UCSD-AML1 (cell line): Measurements from ENCODE around the gene STK11IP.
"Not testable (repeated sequence)": the region's sequence is repeated elsewhere in the genome, so short reads cannot be mapped to it uniquely, and the experiment has no call there.

ENCODE experiments used
- DNase-seq: peaks from one replicate; lab custom pipeline; 2025; ENCODE audit not compliant: unreplicated experiment; lab: John Stamatoyannopoulos, UW

Gene STK11IP

DNA sequence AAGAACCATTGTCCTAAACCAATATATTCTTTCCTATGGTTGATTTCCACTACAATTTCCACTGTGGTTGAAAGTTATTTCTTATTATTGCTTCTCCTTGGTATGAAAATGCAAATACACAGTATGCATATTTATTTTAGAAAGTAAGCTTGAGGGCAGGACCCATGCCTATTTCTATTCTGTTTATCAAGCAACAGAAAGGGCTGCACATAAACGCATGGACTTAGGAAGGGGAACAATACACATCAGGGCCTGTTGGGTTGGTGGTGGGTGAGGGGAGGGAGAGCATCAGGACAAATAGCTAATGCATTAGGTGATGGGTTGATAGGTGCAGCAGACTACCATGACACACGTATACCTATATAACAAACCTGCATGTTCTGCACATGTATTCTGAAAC is 50.5 kb downstream of the STK11IP start:
- no peak for DNase-seq

DNA sequence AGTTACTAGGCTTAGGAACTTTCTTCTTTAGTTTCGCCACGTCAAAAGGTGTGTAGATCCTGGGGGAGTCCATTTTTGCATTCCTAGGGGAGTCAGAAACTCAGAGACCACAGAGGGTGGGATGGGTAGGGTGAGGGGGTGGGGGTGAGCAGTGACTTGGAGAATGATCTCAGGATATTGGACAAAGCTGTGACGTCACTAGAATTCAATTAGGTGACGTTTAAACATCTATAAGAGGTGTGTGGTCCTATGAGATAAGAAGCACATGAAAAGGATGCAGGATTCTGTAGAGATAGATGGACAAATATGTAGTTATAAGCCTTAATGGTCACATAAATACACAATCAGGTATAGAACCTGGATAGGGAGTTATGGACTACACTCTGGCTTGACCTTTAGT is 51.3 kb downstream of the STK11IP start:
- DNase-seq, result no peak

DNA sequence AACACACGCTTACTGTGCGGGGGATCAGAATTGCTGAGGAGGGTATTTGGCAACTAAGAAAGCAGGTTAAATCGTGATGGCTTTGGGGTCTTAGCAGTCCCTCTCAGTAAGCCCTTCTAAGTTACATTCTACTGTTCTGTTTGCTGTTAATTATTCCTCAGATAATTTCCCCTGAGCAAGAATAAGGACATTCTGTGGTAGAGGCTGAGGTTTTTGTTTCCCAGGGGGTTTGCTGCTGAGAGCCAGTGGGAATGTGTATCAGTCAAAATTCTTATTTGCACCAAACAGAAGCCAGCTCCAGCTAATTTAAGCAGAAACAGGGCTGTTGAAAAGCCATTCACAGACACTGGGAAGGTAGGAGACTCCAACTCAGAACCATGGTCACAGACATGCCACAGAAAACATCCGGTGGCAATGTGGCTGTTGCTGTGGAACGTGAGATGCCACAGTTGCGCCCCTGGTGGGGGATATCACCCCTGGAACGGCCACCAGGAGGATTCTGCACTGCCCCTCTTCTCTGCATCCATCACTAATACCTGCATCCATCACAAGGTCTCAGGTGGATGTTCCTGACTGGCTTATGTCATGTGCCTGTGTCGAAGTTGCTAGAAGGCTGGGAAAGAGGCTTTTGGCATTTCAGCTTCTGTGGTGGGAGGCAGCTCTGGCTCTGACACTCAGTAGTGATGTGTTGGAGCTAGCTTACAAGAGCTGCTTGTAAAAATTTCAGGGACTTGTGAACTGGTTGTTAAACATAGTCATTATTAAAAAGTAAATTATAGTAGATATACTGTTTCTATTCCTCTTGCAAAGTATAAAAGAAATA is 53.0 kb downstream of the STK11IP start:
- DNase-seq, result no peak

DNA sequence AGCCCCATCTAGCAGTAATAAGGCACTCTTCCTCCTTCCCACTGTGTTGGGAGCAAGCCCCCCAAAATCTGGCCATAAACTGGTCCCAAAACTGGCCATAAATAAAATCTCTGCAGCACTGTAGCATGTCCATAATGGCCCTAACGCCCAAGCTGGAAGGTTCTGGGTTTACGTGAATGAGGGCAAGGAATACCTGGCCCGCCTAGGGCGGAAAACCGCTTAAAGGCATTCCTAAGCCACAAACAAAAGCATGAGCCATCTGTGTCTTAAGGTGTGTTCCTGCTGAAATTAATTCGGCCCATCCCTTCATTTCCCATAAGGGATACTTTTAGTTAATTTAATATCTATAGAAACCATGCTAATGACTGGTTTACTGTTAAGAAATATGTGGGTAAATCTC is 54.0 kb downstream of the STK11IP start:
- DNase-seq, result not testable (repeated sequence)

DNA sequence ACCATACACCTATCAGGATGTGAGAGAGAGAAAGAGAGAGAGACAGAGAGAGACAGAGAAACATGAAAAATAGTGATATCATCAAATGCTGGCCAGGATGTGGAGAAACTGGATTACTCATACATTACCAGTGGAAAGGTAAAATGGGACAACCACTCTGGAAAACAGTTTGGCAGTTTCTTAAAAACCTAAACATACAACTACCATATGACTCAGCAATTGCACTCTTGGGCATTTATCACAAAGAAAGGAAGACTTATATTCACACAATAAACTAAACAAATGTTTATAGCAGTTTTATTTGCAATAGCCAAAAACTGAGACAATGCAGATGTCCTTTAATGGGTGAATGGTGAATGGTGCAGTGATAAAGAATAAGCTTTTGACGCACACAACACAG is 58.9 kb downstream of the STK11IP start:
- DNase-seq, result no peak

DNA sequence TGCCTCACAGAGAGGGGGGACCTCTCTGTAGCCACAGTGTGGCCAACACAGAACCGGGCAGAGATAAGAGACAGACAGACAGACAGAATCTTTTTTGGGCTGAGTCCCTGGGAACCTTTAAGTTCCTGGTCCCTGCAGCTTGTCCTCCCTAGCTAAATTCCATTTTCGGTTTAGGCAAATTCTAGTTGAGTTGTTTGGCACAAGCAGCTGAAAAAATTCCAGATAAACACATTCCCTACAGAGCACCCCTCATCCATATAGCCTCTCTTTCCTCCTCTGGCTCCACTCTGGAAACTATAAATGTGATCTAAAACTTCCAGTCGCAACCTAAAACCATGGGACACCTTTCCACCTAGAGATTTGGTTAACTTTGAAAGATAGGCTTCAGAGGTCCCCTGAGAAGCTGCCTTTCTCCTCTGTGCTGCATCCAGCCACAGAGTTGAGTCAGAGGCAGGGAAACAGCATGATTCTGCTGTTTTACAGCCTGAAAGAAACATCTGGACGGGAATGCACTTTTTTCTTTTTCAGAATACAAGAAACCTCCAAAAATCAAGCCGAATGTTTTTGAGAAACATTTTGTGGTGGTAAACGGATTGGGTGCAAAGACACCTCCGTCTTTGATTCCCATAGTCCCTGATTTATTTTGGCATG is 60.7 kb downstream of the STK11IP start:
- no peak for DNase-seq

DNA sequence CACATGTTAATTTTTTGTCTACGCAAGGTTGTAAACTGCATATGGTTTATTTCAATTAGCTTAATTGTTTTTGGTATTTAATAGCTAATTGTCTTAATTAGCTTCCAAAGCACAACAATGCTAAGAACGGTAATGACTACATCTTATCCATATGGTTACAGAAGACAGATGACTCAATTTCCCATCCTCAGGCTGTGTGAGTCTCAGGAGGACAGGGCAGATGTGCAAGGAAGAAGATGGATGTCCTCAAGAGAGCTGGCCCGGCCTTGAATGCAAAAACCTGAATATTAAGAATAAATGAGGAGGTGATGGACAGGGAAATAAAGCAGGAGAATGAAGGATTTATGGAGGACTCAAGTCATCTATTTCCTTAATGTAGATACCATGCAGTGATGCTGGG is 61.2 kb downstream of the STK11IP start:
- DNase-seq, result no peak

DNA sequence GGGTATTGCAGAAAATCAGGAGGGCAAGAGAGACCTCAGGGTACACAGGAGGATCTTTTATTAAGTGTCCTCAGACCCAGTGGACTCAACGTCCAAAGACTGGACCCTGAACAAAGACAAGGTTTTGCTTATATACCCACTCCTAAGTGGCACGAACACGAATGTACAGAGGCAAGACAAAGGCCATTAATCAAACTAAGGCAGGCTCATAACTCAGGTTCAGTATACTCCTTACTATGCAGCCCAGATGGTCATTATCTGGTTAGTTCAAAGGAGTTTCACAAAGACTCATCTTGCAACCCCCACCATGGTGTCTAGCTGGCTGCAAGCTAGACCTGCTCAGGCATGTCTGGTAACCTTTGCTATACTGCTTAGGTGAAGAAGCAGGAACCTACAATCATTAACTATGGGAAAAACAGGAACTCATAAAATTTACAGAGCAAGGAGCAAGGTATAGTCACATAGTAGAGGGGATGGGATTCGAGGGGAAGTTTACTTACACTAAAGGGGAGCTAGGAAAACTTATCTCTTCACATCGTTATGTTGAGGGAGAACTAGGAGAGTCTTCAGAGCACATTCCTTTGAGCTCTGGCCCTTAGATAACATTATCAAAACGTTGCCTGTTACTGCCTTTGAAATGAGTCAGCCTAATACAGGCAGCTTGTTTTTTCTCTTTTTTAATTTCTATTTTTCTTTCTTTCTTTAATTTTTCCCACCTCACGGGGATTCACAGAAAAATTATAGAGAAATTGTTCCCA is 63.7 kb downstream of the STK11IP start:
- DNase-seq, result no peak

DNA sequence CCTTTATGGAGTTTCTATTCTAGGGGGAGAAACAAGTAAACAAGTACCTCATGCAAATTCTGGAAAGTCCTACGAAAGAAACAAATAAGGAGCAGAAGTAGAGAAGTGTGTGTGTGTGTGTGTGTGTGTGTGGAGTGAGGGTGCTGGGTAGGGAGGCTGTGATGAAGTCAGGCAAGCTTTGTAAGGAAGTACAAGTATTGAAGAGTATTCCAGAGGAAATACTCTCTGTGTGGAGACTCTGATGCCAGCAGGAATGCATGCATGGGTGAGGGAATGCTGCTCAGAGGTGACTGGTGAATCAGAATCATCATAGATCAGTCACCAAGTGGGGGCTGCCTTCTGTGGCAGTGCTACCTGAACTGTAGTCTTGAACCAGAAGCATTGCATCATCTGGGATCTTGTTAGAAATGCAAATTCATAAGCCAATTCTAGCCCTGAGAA is 64.3 kb downstream of the STK11IP start:
- no peak for DNase-seq

DNA sequence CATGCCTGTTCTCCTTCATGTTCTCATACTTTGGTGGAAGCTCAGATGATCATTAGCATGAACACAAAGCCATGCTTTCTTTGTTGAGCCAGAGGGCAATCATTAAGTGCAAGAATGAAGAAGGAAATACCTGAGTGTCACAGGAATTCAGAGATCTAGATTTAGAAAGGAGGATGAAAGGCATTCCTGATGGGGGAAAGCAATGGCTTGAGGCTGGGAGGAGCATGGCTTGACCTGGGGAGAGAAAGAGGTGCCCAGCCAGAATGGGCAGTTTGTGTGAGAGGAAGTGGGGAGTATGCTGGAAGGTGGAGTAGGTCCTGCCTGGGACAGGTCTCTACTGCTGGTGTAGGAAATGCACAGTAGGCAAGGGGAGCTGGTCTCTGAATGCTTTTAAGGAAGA is 64.9 kb downstream of the STK11IP start:
- DNase-seq, result no peak

DNA sequence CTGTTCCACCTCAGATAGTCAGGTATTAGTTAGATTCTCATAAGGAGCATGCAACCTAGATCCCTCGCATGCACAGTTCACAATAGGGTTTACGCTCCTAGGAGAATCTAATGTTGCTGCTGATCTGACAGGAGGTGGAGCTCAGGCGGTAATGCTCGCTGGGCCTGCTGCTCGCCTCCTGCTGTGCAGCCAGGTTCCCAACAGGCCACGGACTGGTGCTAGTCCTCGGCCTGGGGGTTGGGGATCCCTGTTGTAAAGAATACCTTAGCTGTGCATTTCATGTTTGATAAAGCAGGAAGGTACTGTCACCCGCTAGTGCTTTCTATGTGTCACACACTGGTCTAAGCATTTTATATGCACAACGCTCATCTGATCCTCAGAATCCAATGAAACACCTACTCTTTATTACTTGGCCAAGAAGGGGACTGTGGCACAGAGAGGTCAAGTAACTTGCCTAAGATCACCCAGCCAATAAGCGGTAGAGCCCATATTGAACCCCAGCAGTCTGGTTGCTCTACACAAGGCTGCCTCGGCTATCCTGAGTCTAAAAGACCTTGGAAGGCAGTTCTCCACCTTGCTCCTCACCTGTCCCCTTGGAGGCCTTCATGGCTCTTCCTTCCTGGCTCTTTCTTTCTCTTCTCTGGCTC is 65.6 kb downstream of the STK11IP start:
- DNase-seq, result no peak

DNA sequence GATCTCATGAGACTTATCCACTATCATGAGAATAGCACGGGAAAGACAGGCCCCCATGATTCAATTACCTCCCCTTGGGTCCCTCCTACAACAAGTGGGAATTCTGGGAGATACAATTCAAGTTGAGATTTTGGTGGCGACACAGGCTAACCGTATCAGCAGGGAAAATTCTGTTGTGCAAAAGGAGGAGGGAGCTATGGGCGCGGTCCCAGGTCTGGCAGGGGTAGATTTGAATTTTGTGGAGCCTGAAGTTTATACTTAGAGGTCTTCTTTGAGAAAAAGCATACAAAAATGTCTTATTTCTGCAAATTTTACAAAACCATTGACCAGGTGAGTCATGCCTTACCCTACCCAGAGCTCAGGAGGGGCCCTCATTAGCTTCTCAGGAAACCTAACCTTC is 66.4 kb downstream of the STK11IP start:
- no peak for DNase-seq

DNA sequence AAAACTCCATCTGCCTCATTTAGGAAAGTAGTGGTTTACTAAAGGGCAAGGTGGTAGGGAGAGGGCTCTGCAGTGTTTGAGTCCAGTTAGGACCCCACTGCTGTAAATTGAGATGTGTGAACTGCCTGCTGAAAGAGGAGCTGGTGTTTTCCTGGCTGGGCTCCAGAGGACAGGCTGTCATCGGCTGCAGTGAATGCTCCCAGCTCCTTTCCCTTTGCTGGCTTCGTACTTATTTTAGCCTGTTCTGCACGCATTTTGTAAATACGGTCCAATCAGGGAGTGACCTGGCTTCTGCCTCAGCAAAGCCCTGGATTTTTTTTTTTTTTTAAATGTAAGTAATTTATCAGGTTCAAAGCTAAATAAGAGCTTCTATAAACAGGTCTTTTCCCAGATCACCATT is 67.3 kb downstream of the STK11IP start:
- no peak for DNase-seq

DNA sequence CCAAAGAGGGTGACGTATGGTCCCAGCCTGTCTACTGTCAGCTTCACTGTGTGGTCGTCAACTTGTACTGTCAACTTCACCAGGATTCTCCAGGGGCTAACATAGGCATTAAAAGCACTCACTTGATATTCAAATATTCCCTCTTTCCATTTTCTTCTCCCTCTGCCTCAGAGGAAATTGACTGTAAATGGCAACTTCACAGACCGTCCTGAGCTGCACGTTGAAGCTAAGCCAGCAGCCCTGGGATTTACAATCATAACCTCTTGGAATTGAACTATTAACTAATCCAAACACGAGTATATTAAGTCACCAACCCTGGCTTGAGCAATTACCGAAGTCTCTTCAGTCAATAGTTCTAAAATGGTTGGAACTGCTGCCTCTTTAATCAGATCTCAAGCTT is 68.3 kb downstream of the STK11IP start:
- DNase-seq, result no peak
